Right atrium auricular region (tissue), 2 donors: ENCODE measurements around the gene LAMC3. TPM values are rescaled to one million over a fixed set of nuclear protein-coding genes. Genes with fewer than 3 reads are reported as not detected.

ENCODE experiments used
- DNase-seq: peaks from one replicate; pipeline ENCODE4 v3.0.0-alpha.2; 2019; ENCODE audit warnings: low spot score
- H3K27ac ChIP-seq, 2 donors: fragments of 200-600 bp; sonication (generic); 1 replicate in 1 of 2; 2 replicates in 1 of 2; pipeline ENCODE4 v1.5.1; 2016 to 2019
- H3K27me3 ChIP-seq, 2 donors: fragments of 200-600 bp; sonication (generic); one replicate each; pipeline versions ENCODE4 v1.5.1 to v1.6.0; 2017 to 2019
- H3K36me3 ChIP-seq: fragments of 200-600 bp; sonication (generic); one replicate; pipeline ENCODE4 v1.5.1; 2016
- H3K4me1 ChIP-seq, 2 donors: fragments of 200-600 bp; sonication (generic); one replicate each; pipeline versions ENCODE4 v1.5.1 to v1.6.0; 2017 to 2019
- H3K4me3 ChIP-seq, 2 donors: fragments of 200-600 bp; sonication (generic); 1 replicate in 1 of 2; 2 replicates in 1 of 2; pipeline ENCODE4 v1.5.1; 2017 to 2019; ENCODE audit warnings: mild to moderate bottlenecking in 1 of 2, moderate library complexity in 1 of 2
- H3K9me3 ChIP-seq, 2 donors: fragments of 200-600 bp; sonication (generic); one replicate each; pipeline ENCODE4 v1.5.1; 2019
- CTCF ChIP-seq, 2 donors: fragments of 200-600 bp; sonication (generic); IDR thresholded peaks; one replicate each; pipeline ENCODE4 v1.5.1; 2019; ENCODE audit warnings: antibody characterized with exemption in 2 of 2
- total RNA-seq, 2 donors: library from RNA; depleted of rRNA; stranded (reverse); fragments of >200 nt; gene quantifications; one replicate each; pipeline ENCODE4 v1.1.0, GENCODE V29; 2016

The LAMC3 gene
- total RNA-seq, 2 donors from 2014 or later: 0.56 to 1.6 TPM

GRCh38 chr9:131006601-131007000, 2.4 kb upstream of the LAMC3 start:
- peaks cover 0 to 4% of the 10 kb centered on the region in 2 donors for H3K27me3 ChIP-seq
- TF ChIP-seq CTCF (IDR thresholded peaks at IDR 0.05): no peak
- DNase-seq: no peak

GRCh38 chr9:131008086-131008485, 888 bp upstream of the LAMC3 start:
- Histone ChIP-seq H3K9me3 (no peaks in the 10 kb centered on the region), H3K27me3 (peaks cover 0 to 4% of the 10 kb centered on the region in 2 donors), H3K4me1 (peaks cover 0 to 5% of the 10 kb centered on the region in 2 donors), H3K36me3 (no peaks in the 10 kb centered on the region), H3K27ac (no peak overlapping the region), H3K4me3 (no peak overlapping the region)
- TF ChIP-seq CTCF (IDR thresholded peaks at IDR 0.05): no peak
- no peak for DNase-seq

More at GRCh38 chr9:131006601-131007000, 2.4 kb upstream of the LAMC3 start:
- H3K4me3 ChIP-seq: no peak overlapping the region
- no peak overlapping the region for H3K27ac ChIP-seq
- no peaks in the 10 kb centered on the region for H3K36me3 ChIP-seq
- H3K4me1 ChIP-seq: peaks cover 0 to 5% of the 10 kb centered on the region in 2 donors
- H3K9me3 ChIP-seq: no peaks in the 10 kb centered on the region

DNA sequence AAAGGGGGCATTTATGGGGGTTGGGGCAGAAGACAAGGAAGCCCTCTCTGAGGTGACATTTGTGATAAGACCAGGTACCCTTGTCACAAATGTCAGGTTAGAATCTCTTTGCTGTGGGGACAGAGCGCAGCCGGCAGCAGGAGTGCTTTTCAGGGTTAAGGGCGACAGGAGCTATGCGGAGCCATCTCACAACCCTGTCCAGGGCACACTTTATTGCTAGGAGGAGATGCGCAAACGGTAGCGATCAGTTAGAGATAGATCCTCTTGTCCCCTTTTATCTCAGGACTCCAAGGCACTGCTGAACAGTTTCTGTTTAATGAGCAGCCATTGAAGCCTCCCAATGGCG, 438 bp upstream of the LAMC3 start:
- no peak for DNase-seq
- H3K27me3 ChIP-seq: peaks cover 0 to 4% of the 10 kb centered on the region in 2 donors

GRCh38 chr9:131010482-131011273, 1.7 kb downstream of the LAMC3 start:
- H3K36me3 ChIP-seq: no peaks in the 10 kb centered on the region
- TF ChIP-seq CTCF (IDR thresholded peaks at IDR 0.05): no peak
- no peak for DNase-seq
- no peaks in the 10 kb centered on the region for H3K9me3 ChIP-seq
- H3K4me1 ChIP-seq: peaks cover 0 to 5% of the 10 kb centered on the region in 2 donors
- H3K27me3 ChIP-seq: peaks cover 0 to 4% of the 10 kb centered on the region in 2 donors
- no peak overlapping the region for H3K4me3 ChIP-seq
- H3K27ac ChIP-seq: no peak overlapping the region

More for the DNA sequence above, 438 bp upstream of the LAMC3 start:
- no peak for TF ChIP-seq CTCF (IDR thresholded peaks at IDR 0.05)
- Histone ChIP-seq H3K9me3 (no peaks in the 10 kb centered on the region), H3K4me1 (peaks cover 0 to 5% of the 10 kb centered on the region in 2 donors), H3K36me3 (no peaks in the 10 kb centered on the region), H3K27ac (no peak overlapping the region), H3K4me3 (peak overlapping the region in 1 of 2 donors; percentile 37)

- Histone ChIP-seq H3K36me3 (no peaks in the 10 kb centered on the region), H3K27me3 (peaks cover 0 to 4% of the 10 kb centered on the region in 2 donors), H3K4me3 (no peak overlapping the region), H3K9me3 (no peaks in the 10 kb centered on the region), H3K27ac (no peak overlapping the region), H3K4me1 (peaks cover 0 to 5% of the 10 kb centered on the region in 2 donors)
- no peak for DNase-seq
- no peak for TF ChIP-seq CTCF (IDR thresholded peaks at IDR 0.05)
Measured at GRCh38 chr9:131011274-131012022, 2.5 kb downstream of the LAMC3 start.
